Erythroblast (primary cell): ENCODE results near the gene CYREN.
"Not testable (repeated sequence)": the region's sequence is repeated elsewhere in the genome, so short reads cannot be mapped to it uniquely, and the experiment has no call there.

Experiments used
- DNase-seq, 2 experiments: peaks; one replicate each; lab custom pipeline; 2025; lab: John Stamatoyannopoulos, UW
- GATA1 ChIP-seq: IDR thresholded peaks from 2 replicates; pipeline ENCODE4 v1.6.1; 2011; ENCODE audit warnings: low read depth, mild to moderate bottlenecking, control low read depth, low read length, moderate library complexity
- POLR2A ChIP-seq: IDR thresholded peaks from 2 replicates; pipeline ENCODE4 v1.6.1; 2011; ENCODE audit warnings: mild to moderate bottlenecking, low read length

Gene CYREN

GRCh38 chr7:135179321-135179925 lies 8.9 kb upstream of the CYREN start:
- DNase-seq = no peak
- TF ChIP-seq GATA1 (no peak), POLR2A (no peak)

GRCh38 chr7:135178364-135178763 lies 7.9 kb upstream of the CYREN start:
- no peak for DNase-seq
- TF ChIP-seq POLR2A = no peak
- TF ChIP-seq GATA1 = no peak

- no peak for TF ChIP-seq GATA1
- TF ChIP-seq POLR2A = no peak
- DNase-seq = no peak
These were observed 6.7 kb upstream of the CYREN start for GRCh38 chr7:135177028-135177696.

GRCh38 chr7:135175931-135176330 lies 5.4 kb upstream of the CYREN start:
- TF ChIP-seq POLR2A = no peak
- TF ChIP-seq GATA1 = no peak
- DNase-seq = no peak

GRCh38 chr7:135174941-135175340 lies 4.4 kb upstream of the CYREN start:
- TF ChIP-seq POLR2A = no peak
- TF ChIP-seq GATA1 = no peak
- no peak for DNase-seq

GRCh38 chr7:135173916-135174315 lies 3.4 kb upstream of the CYREN start:
- not testable (repeated sequence) for DNase-seq

- not testable (repeated sequence) for DNase-seq
These were observed 1.2 kb upstream of the CYREN start for GRCh38 chr7:135171581-135172291.

- not testable (repeated sequence) for DNase-seq
These were observed 533 bp upstream of the CYREN start for GRCh38 chr7:135170998-135171481.

- DNase-seq = no peak
- TF ChIP-seq GATA1 (no peak), POLR2A (no peak)
These were observed 588 bp downstream of the CYREN start for GRCh38 chr7:135169964-135170273.

GRCh38 chr7:135169141-135169963 lies 1.2 kb downstream of the CYREN start:
- no peak for TF ChIP-seq POLR2A
- no peak for TF ChIP-seq GATA1
- DNase-seq = peak; percentile 82

- no peak for DNase-seq
- TF ChIP-seq POLR2A (no peak), GATA1 (no peak)
These were observed 1.9 kb downstream of the CYREN start for GRCh38 chr7:135168489-135169140.

- peak; percentile 49 to 70 for DNase-seq
- TF ChIP-seq GATA1 = no peak
- TF ChIP-seq POLR2A = no peak
These were observed 2.5 kb downstream of the CYREN start for GRCh38 chr7:135168001-135168400.

- TF ChIP-seq GATA1 (no peak), POLR2A (no peak)
- peak; percentile 69 to 76 for DNase-seq
These were observed 3.1 kb downstream of the CYREN start for GRCh38 chr7:135167365-135167917.
